ENCODE data around the gene MMADHC. TPM values are rescaled to one million over a fixed set of nuclear protein-coding genes. Genes with fewer than 3 reads are reported as not detected.

MMADHC gene
- polyA plus RNA-seq, 10 donors, result 80.4 to 130 (median 104) TPM

DNA sequence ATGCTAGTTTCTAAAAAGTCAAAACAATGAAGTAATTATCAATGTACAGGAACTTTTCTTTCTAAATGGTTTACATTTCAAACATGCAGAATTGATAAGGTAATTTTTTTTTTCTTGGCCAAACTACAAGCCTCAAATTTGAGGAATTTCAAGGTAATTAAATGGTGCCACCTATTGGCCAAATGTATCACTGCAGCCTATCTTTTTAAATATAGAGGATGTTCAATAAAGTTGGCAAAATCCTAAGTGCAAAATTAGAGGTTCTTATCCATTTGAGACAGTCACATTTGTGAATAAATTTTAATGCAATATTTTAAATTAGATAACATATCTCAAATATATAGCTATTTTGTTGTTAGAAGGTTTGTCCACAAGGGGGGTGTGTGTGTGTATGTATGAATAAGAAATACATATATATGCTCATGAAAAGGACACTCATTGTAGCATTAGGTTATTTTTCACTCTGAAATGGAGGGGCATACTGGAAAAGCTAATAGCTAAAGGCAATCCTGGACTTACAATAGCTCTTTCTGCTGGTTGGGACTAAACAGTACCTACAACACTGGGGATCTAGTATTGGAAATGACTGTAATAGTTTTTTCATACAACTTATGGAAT is 26.2 kb downstream of the MMADHC start:
- peak; percentile 26 to 47 (median 38) for DNase-seq

GRCh38 chr2:149559341-149560068 is 28.1 kb downstream of the MMADHC start:
- no peak for DNase-seq

DNA sequence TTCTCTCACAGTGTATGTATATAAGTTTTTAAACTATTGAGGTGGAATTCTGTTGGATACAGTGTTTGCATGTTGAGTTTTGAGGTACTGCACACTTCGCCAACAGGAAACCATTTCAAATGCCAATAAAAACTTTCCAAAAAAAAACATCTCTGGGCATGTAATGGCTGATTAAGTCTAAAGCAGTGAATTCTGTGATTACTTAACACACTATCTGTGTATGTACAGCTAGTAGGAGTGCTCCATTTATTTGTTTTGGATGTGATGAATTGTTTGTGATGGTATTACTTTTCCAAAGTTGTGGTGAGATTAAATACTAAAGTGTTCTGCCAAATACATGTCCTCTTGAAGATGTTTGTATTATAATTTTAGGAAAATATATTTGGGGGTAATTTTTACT is 31.1 kb downstream of the MMADHC start:
- no peak for DNase-seq

DNA sequence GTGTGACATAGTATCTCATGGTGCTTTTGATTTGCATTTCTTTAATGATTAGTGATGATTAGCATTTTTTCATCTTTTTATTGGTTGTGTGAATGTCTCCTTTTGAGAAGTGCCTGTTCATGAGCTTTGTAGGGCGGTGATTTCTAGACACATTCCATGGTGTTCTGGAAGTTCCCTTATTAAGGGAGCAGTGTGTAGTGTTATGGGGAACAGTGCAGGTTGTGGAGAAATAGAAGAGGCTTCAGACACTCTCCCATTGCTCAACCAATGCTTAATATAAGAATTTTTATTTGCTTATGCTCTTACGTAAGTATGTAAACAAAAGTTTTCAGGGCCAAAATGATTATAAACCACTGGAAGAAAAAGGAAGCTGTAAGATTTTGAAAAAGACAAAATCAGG is 34.7 kb downstream of the MMADHC start:
- no peak for DNase-seq

GRCh38 chr2:149552226-149552625 is 35.3 kb downstream of the MMADHC start:
- no peak for DNase-seq

GRCh38 chr2:149544692-149545091 is 42.9 kb downstream of the MMADHC start:
- DNase-seq, result no peak

- DNase-seq, result no peak
Observed at GRCh38 chr2:149543845-149544244, 43.7 kb downstream of the MMADHC start.

- DNase-seq, result no peak
Observed at GRCh38 chr2:149540138-149540537, 47.4 kb downstream of the MMADHC start.

- no peak for DNase-seq
Observed at GRCh38 chr2:149538138-149538833, 49.3 kb downstream of the MMADHC start.

GRCh38 chr2:149537092-149537726 is 50.4 kb downstream of the MMADHC start:
- DNase-seq, result no peak

DNA sequence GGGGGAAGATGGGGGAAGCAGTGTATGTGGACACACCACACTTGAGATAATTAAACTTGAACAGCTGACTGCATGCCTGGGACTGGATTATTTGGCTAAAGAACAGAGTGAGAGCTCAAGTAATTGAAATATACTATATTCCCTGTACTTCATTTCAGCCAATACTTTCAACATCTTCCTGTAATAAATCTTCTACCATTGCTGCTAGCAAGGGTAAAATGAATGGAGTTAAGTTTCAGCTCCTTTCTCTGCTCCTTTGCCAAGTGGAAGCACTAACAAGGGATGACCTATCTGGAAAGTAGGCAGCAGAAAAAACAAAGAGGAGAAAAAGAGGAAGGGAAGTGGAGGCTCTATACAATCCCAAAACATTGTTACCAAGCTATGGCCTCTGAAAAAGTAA is 50.9 kb downstream of the MMADHC start:
- no peak for DNase-seq

DNA sequence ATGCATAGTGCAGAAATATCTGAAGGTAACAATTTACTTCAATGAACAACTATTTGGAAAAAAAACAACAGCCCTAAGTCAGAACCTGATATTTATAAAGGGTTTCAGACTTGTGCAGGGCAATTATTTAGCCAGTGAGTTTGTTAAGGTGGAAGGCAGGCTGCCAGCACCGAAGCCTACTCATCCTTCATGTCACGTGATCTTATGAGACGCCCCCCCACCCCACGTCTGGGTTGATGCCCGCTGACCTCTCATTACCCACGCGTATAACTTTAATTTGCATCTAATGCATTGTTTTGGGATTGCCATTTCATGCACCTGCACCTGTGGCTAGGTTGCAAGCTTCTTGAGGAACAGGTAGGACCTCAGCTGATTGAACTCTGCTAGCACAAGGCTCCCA is 52.9 kb downstream of the MMADHC start:
- DNase-seq, result no peak

- DNase-seq, result no peak
Observed at GRCh38 chr2:149528983-149529382, 58.6 kb downstream of the MMADHC start.

DNA sequence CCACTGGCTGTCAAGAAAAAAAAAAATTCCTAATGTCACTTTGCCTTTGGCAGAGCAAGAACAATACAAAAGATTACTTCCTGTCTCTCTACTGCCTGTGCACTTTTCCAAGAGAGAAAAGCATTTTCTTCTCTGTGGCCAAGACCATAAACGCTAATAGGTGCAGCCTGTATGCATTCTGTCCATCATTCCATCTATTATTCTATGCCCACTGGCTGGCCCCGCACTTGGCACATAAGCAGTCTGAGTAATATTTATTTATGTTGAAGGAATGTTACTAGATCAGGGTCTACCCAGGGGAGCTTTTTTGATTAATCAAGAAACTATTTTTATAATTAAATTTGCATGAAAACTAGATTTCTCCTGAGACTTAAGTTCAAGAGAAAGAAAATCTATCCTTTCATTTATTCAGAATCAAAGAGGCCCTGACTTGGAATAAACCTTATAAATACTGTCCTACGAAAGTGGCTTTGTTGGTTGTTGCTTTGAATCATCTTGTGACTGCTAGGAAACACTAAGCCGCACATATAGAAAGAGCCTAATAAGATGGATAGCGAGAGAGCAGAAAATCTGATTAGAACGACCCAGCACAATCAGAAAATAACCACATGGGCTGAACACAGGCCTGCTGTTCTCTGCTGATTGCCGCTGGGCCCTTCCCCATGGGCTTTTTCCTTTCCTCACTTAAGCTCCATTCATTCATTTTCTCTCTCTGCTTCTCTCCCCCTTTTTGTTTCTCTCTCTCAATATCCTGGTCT is 59.4 kb downstream of the MMADHC start:
- no peak for DNase-seq

- no peak for DNase-seq
Observed at GRCh38 chr2:149526689-149527088, 60.9 kb downstream of the MMADHC start.

- DNase-seq, result no peak
Observed at GRCh38 chr2:149525323-149525722, 62.3 kb downstream of the MMADHC start.

Measured in muscle of back (tissue), 11 donors.